ENCODE measurements around the gene CRYGN. TPM values are rescaled to one million over a fixed set of nuclear protein-coding genes. Genes with fewer than 3 reads are reported as not detected.

CRYGN gene
- total RNA-seq, 1 donor from 2014 or later: 1.5 TPM

DNA sequence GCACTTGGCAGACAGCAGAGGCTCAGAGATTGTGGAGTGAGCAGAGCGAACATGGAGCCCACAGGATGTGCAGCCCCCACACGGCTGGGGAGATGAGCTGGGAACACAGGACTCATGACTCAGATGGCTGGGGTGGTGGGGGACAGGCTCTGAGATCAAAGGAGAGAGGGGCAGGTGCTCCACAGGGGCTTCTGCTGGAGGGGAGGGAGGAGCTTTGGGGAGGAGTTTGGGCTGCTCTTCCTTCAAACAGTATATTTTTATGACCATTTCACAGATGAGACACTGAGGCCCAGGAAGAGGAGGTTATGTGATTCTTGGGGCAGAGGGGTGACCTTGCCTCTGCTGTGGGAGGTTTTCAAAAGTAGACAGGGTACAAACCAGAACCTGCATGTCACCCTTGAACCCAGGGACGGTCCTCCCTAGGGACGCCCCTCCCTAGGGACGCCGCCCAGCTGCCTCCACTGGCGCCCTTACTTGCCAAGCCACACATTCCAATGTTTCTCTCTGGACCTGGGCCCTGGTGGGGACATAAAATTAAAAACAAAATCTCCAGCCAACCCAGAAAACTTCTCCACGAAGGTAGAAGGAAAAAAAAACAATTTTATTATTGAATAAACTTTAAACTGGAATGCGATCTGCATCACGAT is 981 bp upstream of the CRYGN start:
- no peak for DNase-seq (ENCODE audit: low spot score)

DNA sequence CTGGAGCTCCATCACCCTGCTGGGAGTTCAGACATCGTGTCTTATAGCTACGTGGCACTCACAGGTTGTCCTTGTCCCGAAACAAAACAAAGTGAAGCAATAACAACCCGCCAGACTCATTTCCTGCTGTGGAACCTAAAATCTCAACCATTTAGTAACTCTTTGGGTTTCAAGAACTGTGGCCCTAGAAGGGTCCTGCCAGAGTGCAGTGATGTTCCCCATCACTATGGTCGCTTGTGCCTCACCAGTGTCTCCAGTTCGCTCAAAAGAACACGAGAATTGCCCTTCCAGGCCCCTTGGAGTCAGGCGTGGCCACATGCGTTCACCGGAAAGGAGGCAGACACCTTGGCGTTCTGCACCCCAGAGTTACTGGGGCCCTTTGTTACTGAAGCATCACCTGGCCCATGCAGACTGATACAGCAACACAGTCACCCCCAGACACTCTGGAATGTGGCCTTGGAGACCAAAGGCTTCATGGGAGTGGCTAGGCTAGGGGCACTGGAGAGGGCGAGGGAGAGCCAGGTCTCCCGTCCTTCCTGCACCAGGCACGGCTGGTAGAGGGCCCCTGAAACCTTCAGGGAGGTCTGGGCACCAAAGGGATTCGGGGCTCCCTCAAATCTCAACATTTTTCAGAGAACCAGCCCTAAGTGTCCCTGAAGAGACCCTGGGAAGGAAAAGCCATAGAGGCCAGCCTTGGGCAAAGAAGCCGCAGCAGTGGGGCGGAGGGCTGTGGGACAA is 908 bp downstream of the CRYGN start:
- DNase-seq (ENCODE audit: low spot score): no peak

DNA sequence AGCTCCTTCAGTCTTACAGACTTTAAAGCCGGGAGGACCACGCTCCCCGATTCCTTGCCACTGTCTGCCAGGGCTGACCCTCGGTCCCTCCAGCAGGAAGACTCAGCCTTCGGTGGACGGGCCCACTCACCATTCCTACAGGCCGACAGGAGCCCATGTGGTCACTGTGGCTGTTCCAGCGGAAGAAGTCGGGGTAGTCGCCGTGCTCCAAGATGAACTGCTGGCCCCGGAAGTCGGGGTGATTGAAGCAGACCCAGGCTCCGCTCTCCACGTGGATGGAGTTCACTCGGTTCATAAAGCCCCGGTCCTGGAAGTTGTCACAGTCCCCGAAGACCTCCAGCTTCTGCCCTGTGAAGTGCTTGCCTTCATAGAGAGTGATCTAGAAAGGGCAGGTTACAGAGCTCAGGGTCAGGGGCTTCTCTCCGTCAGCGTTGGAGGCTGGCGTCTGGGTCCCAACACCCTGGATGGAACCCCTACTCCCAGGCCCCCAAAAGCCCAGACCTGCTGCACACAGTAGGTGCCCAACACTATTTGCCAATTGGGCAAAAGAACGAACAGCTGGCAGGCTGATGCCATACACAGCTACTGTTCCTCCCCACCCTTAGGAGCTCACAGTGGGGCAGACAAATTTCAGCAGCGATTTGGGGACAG is 1.9 kb downstream of the CRYGN start:
- DNase-seq (ENCODE audit: low spot score): no peak

DNA sequence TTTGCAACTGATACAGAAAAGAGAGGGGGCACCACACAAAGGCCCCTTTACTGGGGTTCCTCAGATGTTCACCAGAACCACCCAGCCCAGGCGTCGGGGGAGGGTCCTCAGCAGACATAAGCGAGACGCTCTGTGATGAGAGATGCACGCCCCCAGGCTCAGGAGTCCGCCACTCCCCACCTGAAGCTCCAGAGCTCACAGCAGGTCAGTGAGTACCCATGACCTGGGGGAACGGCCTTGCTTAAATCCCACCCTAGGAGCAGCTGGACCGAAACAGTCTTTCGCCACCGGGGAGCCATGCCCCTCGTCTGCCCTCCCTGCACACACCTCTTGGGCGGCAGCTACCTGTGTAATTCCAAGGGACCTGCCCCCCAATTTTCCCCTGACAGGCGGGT is 2.8 kb downstream of the CRYGN start:
- DNase-seq (ENCODE audit: low spot score): no peak

DNA sequence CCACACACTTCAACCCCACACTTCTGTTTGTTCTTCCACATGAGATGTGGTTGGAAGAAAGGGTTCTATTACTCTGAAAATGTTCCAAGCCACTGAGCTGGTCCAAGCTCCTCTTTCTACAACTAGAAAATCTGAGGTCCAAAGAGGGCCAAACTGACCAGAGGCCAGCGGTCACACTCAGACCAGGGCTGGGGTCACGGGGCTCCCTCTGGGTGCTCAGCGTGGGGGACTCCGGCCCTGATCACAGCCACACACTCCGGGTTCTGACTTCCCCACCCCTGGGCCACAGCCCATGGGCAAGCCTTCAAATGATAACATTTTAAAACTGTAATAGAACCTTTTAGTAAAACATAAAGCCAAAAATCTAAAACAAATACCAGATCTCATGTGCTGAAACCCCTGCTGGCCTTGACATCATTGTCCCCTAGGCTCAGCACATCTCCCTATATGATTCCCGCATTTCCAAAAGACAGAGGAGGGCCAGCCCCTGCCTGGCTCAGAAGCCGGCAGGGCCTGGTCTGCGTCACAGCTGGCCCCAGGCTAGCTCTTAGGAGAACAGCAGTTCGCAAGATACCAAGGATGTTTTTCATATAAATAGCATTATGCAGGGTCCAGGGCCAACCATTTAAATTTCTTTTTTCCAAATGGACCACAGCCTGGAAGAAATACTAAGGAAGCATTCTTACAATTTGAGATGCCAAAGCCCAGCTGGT is 3.3 kb downstream of the CRYGN start:
- DNase-seq (ENCODE audit: low spot score): no peak

DNA sequence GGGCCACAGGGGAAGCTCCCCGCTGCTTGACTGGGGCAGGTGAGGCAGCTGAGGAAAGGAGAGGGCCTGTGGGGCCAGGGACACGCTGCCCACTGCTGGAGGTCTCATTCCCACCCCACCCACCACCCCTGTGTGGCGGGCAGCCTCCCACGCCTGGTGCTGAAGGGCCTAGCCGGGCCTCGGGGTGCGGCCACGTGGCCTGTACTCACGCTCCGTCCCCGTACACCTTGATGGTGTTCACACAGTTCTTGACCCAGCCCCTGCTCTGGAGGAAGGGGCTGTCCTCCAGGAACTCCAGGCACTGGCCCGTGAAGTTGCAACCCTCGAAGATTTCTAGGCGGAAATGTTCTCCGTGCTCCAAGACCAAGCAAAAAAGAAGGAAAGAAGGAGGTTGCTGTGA is 4.0 kb downstream of the CRYGN start:
- no peak for DNase-seq (ENCODE audit: low spot score)

DNA sequence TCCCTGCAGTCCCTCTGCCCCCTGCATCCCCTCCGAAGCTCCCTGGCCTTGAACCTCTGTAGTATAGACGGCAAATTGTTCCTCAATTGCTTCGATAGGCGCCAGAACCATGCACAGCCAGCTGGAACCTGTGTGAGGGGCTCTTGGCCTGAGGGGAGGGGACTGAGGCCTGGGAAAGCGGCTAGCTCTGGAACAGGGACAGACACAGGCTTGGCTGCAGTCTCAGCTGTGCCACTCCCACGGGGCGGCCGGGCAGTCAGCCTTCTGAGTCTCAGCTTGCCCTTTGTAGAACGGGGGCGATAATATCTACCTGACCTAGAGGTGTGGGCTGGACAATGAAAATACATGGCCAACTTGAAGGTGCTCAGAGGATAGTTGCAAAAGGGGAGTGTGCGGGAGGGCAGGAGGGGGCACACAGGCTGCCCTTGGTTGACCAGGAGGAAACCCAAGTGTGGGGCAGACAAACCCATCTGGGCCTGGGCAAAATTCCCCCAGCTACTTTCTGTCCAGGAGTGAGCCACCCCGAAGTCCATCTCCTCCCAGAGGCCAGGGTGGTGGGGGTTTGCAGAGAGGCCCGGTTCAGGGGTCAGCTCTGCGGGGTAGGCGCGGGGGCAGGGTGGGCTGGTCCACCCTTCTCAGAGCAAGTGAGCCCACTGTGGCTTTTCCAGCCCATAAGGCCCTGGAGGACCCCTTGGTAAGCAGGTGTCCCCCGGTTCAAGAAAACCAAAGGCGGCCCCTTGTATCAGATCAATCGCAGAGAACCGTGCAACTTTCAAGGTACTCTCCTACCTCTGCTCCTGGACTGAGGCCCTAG is 4.6 kb downstream of the CRYGN start:
- no peak for DNase-seq (ENCODE audit: low spot score)

DNA sequence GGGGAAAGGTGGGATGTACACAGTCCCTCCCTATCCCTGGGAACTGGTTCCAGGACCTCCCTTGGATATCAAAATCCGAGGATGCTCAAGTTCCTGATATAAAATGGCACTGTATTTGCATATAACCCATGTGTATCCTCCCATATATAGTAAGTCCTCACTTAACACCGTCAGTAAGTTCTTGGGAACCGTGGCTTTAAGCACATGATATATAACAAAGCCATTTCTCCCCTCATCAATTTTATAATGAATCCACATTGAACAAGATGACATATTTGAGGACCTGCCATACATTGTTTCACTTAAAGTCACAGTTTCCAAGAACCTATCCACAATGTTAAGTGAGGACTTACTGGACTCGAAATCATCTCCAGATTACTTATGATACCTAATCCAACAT is 5.4 kb downstream of the CRYGN start:
- no peak for DNase-seq (ENCODE audit: low spot score)

DNA sequence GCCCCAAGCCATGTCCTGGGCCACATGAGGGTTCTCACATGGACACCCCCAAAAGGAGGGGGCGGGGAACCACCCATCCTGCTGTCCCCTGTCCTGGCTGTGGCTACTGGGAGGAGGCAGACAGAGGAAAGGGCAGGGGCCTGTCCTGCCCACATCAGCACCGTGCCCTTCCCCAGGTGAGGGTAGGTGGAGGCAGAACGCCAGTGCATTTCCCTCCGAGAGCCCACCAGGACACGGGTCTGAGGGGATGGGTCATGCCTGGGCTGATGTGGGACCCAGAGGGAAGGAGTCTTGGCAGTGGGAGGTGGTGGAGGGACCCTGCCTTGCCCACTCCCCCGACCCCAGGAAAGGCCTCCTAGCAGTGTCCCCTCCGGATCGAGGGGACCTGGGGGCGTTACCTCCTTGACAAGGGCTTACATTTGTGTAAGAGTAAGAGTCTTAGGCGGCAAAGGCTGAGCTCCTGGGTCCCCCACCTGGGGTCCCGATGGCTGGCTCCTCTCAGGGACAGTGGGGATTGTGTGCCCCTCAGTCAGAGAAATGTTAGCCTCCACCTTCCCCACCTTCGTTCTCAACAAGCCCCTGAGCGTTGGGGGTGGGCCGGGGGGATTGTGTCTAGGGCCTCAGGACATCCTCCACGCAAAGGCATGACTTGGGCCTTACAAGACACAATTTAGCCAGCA is 6.1 kb downstream of the CRYGN start:
- DNase-seq (ENCODE audit: low spot score): no peak

DNA sequence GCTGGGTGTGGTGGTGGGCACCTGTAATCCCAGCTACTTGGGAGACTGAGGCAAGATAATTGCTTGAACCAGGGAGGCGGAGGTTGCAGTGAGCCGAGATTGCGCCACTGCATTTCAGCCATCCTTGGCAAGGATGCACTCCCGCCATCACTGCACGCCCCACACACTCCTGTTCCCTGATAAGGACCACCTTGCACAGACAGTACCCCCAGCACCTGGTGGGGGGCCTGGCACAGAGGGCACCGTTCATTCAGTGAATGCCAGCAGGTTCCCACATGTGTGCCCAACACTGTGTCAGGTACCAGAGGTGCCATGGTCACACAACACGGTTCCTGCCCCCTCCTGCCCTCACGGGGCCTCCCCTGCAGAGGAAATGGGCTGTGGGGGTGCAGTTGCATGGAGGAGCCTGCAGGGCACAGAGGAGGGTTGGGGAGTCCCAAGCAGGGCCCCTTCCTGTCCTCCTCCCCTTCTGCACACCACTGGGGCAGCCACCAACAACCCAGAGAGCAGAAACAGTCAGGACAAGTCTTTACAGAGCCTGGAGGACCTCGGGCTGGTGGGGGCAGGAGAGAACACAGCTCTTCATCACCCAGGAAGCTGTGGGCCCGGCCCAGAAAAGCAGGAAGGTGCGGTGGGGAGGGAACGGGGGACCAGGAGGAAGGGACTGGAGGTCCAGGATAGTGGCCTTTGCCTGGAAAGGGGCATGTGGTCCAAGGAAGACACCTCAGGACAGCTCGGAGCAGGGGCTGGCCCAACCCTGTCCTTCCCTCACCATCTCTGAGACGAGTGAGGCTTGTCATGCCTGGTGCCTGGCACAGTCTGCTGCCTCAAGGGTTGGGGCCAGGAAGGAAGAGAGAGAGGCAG is 7.1 kb downstream of the CRYGN start:
- DNase-seq (ENCODE audit: low spot score): no peak

DNA sequence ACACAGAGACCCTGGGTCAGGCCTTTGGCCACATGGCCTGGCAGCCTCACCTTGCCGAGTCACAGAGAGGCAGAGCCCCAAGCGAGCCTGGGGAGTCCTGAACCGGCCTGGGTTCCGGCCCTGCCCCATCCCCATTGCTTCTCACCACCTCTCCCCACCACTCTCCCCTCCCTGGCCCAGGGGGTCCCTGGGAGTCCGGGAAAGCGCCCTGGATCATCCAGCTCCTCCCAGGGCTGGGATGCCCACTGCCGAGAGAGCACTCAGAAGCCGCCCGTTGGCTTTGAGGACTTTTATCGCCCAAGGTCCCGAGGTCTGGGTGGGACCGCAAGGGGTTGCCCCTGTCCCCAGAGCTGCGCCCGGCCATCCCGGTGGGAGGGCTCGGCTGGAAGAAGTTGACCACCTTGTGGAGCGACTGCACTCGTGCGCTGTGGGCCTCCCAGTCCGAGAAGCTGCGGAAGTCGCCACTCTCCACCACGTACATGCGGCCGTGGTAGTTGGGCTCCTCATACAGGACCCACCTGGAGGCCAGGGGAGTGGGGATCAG is 8.1 kb downstream of the CRYGN start:
- DNase-seq (ENCODE audit: low spot score): no peak

DNA sequence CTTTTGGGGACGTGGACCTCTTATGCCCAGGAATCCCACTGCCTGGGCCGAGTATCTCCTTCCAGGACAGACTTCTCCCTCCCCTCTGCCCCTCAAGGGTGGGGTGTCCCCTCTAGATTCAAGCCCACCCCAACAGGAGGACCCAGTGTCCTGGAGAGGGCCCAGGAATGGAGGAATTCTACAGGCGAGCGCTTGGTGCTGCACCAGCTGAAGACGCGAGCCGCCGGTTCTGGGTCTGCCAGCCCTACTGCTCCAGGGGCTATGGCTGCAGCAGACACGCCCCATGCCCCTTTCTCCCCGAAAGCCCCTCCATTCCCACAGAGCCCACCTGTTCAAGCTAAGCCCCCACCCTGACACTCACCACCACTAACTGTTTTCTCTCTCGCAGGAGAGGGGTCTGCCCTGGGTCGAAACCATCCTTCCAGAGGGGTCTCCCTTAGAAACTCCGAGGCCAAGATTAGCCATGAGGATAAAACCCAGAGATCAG is 8.6 kb downstream of the CRYGN start:
- DNase-seq (ENCODE audit: low spot score): no peak

DNA sequence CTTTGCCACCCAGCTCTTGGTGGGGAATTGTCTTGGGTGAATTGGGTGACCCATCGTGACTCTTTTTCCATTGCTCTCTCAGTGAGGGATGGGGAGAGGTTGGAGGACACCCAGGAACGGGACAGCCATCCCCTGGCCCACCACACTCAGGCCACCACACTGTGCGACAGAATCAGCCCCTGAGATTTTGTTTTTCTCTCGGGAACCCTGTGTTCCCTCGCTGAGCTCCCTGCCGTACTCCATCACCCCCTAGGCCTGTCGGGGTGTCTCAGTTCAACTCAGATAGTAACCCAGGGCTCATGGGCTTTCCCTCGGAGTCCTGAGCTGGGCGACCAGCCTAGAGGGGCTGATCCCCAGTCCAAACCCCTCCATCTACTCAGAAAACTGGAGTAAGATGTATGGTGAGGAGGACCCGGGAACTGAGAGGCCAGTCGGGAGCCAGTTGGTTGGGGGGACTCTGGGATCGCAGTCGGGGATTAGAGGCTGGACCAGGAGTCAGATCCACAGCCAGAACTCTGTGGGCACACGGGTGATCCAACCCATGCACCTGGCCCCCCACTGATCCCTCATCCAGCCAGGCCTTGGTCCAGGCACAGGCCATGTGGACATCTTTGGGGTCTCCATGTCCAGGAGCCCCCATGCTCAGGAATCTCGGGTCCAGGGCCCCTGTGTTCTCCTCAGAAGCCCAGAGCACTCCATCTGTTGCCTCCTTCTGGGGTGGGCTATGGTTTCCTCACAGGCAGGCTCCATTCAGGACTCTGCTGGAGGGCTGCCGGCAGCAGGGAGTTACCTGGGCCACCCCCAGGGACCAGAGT is 9.3 kb downstream of the CRYGN start:
- no peak for DNase-seq (ENCODE audit: low spot score)

DNA sequence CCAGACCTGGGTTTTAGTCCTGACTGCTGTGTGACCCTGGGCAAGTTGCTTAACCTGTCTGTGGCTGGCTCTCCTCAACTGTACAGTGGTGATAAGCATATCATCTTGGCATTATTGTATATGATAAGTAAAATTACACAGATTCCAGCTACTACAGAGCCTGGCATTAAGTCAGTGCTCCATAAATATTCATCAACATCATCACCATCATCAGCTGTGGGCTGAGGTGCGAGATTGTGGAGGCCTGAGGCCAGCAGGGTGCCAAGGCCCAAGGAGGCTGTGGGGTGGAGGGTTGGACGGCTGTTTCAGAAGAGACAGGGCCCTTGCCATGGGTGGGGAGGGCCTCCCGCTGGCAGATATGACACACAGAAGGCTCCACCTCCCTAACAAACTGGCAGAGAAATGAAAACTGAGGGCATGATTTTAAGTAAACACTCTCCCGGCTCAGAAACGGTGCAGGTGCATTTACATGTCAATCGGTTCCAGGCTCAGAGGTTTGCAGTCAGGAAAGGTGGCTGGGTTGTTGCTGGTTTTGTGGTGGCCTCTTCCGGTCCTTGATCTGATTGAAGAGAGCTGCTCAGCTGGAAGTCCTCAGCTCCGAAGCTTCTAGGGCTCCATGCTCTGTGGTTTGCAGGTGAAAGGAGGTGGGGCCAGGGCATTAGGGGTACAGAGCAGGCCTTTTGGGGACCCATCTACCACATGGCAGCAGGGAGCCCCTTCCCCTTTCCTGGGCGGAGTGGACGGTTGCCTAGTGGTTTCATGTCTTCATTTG is 10.2 kb downstream of the CRYGN start:
- DNase-seq (ENCODE audit: low spot score): no peak

DNA sequence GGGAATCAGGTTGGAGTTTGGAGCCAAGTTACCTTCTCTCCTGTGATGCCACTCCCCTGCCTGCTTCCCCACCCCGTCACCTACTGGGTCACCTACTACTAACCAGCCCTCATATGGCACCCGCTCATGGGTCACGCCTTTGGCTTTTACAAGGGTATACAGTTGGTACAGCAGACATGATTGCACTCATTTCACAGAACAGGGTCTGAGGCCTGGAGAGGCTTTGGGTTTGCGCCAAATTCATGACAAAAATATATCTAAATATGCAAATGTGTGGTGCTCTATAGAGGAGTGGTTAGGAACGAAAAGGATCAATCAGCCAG is 10.7 kb downstream of the CRYGN start:
- DNase-seq (ENCODE audit: low spot score): no peak

DNA sequence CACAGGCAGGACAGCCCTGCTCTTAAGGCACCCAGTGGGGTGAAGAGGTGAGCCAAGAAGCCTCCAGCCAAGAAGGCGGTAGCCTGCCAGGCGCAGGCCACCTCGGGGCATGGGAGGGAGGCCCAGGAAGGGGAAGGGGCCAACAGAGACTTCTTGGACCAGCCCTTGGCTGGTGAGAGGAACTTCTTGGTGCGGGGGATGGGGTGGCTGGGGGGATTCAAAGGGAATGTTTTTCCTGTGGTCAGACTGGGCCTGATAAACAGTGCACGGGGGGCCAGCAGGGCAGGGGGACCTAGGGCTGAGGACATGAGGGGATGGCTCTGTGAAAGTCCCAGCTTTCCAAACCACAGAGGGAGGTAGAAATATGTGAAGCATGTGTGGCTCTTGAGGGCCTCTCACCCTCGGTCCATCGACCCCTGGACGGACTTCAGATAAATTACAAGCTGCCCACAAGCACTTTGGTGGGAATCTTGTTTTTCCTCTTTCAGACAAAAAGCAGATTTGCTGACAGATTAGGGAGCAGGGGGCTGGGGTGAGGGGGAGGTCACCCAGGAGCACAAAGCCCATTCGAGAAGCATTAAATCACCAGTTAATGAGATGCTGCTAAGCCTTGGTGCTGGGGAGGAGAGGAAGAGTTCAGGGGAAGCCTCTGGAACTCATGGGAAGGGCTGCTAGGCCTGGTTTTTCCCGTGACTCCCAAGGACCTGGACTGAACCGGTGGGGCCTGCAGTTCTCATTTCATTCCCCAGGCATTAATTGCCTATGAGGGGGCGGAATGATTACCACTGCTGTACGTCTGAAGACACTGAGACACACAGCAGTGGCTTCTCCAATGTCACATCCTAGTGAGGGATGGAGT is 11.3 kb downstream of the CRYGN start:
- DNase-seq (ENCODE audit: low spot score): no peak
